Upper lobe of left lung (tissue), 4 donors: ENCODE data around the gene GIMD1.

Experiments used
- EP300 ChIP-seq, 4 donors: sonication (generic); formaldehyde crosslinking; IDR thresholded peaks; one replicate each; pipeline ENCODE4 v1.5.1; 2017; ENCODE audit warnings: antibody characterized with exemption in 4 of 4, control low read depth in 2 of 4
- TF ChIP-seq, protein P1 (sequence below), 6 experiments: fragments of 450-650 bp in 4 of 6; fragments of 200-600 bp in 2 of 6; sonication (generic) in 2 of 6; IDR thresholded peaks; one replicate each; pipeline ENCODE4 v1.5.1; 2016 to 2019; ENCODE audit warnings: antibody characterized with exemption in 6 of 6

DNA sequence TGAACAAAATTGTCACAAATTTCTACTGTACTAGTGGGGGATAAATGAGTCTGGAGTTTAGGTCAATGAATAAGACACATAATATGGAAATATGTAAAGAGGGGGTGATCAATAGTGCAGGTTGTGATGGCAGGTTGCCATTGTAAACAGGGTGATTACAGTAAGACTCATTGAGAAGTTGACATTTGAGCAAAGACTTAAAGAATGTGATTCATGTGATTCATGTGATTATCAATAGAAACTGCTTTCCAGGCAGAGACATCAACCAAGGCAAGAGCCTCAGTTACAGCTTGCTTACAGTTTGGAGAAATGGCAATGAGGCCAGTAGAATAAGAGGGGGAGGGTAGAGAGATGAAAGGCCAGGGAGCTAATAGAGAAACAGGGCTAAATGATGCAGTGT, 45.8 kb upstream of the GIMD1 start:
- TF ChIP-seq, protein P1, sequence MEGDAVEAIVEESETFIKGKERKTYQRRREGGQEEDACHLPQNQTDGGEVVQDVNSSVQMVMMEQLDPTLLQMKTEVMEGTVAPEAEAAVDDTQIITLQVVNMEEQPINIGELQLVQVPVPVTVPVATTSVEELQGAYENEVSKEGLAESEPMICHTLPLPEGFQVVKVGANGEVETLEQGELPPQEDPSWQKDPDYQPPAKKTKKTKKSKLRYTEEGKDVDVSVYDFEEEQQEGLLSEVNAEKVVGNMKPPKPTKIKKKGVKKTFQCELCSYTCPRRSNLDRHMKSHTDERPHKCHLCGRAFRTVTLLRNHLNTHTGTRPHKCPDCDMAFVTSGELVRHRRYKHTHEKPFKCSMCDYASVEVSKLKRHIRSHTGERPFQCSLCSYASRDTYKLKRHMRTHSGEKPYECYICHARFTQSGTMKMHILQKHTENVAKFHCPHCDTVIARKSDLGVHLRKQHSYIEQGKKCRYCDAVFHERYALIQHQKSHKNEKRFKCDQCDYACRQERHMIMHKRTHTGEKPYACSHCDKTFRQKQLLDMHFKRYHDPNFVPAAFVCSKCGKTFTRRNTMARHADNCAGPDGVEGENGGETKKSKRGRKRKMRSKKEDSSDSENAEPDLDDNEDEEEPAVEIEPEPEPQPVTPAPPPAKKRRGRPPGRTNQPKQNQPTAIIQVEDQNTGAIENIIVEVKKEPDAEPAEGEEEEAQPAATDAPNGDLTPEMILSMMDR (IDR thresholded peaks at IDR 0.05) = no peak
- TF ChIP-seq EP300 (IDR thresholded peaks at IDR 0.05) = no peak
